H1 (cell line): Measurements from ENCODE around the gene SBF2. TPM values are rescaled to one million over a fixed set of nuclear protein-coding genes. Genes with fewer than 3 reads are reported as not detected.
A peak's percentile ranks its signal among the peaks of the same experiment; 100 is the strongest.

Source experiments
- CTCF ChIA-PET: fragments of 300-600 bp; sonication (Branson Sonifier 250); formaldehyde crosslinking; loops from one replicate; lab custom pipeline; 2021; ENCODE audit not compliant: partially characterized antibody; lab: Charles Lee
- POLR2A ChIA-PET: fragments of 300-600 bp; sonication (Branson Sonifier 250); formaldehyde crosslinking; loops from one replicate; lab custom pipeline; 2021; ENCODE audit warnings: inconsistent platforms; ENCODE audit not compliant: partially characterized antibody; lab: Charles Lee
- DNase-seq, 2 experiments: peaks; one replicate each; pipeline versions ENCODE4 v3.0.0 to v3.0.0-alpha.2; 2010 to 2022; ENCODE audit warnings: low spot score in 2 of 2, low read depth in 1 of 2, mixed read lengths in 1 of 2
- FAIRE-seq: peaks from 2 replicates; lab custom pipeline; 2011; peaks lifted over from hg19 to GRCh38; lab: Jason Lieb, UNC
- H2AFZ ChIP-seq: 2 replicates; pipeline ENCODE4 v1.8.1; 2012; ENCODE audit warnings: low read length, inconsistent platforms
- H2AK5ac ChIP-seq: 2 replicates; pipeline ENCODE4 v1.6.1; 2013; ENCODE audit warnings: low read depth, low read length
- H2BK120ac ChIP-seq: replicated peaks from 2 replicates; pipeline ENCODE3; 2013; ENCODE audit warnings: low read depth, low read length, inconsistent platforms
- H2BK12ac ChIP-seq: 2 replicates; pipeline ENCODE4 v1.6.1; 2013; ENCODE audit warnings: low read depth, low read length
- H2BK15ac ChIP-seq: 2 replicates; pipeline ENCODE4 v1.6.1; 2013; ENCODE audit warnings: low read length
- H2BK20ac ChIP-seq: 2 replicates; pipeline ENCODE4 v1.6.1; 2013; ENCODE audit warnings: low read length
- H2BK5ac ChIP-seq: 2 replicates; pipeline ENCODE4 v1.6.1; 2013; ENCODE audit warnings: low read depth, low read length
- H3K14ac ChIP-seq: 2 replicates; pipeline ENCODE4 v1.6.1; 2013; ENCODE audit warnings: inconsistent platforms; ENCODE audit not compliant: insufficient read length
- H3K18ac ChIP-seq: 2 replicates; pipeline ENCODE4 v1.6.1; 2013; ENCODE audit warnings: low read length; ENCODE audit errors: extremely low read depth
- H3K23ac ChIP-seq: 2 replicates; pipeline ENCODE4 v1.6.1; 2013; ENCODE audit warnings: inconsistent platforms; ENCODE audit not compliant: insufficient read length
- H3K23me2 ChIP-seq: 2 replicates; pipeline ENCODE4 v1.6.1; 2013; ENCODE audit warnings: low read depth, low read length
- H3K27ac ChIP-seq: 2 replicates; pipeline ENCODE4 v1.6.1; 2011; ENCODE audit warnings: low read depth, low read length, inconsistent platforms
- H3K27me3 ChIP-seq, 4 experiments: replicated peaks in 1 of 4; 1 replicate in 1 of 4; 2 replicates in 3 of 4; pipeline versions ENCODE4 v1.6.1 to v1.8.1; 2011 to 2013; ENCODE audit warnings: low read length in 3 of 4, mild to moderate bottlenecking in 3 of 4, inconsistent platforms in 2 of 4, mixed read lengths in 2 of 4, moderate library complexity in 1 of 4; ENCODE audit not compliant: control insufficient read depth in 3 of 4, insufficient read depth in 3 of 4; ENCODE audit errors: extremely low read depth in 1 of 4
- H3K36me3 ChIP-seq, 4 experiments: 2 replicates each; pipeline versions ENCODE4 v1.6.1 to v1.8.1; 2011 to 2013; ENCODE audit warnings: mild to moderate bottlenecking in 4 of 4, low read length in 3 of 4, moderate library complexity in 2 of 4, control low read depth in 1 of 4, inconsistent platforms in 1 of 4; ENCODE audit not compliant: insufficient read depth in 4 of 4, control insufficient read depth in 2 of 4
- H3K4ac ChIP-seq: replicated peaks from 2 replicates; pipeline ENCODE3; 2013; ENCODE audit warnings: low read length, low read depth, mixed read lengths, inconsistent platforms; ENCODE audit not compliant: insufficient read length
- H3K4me1 ChIP-seq, 4 experiments: replicated peaks in 1 of 4; 1 replicate in 1 of 4; 2 replicates in 3 of 4; pipeline versions ENCODE4 v1.6.1 to v1.8.1; 2011 to 2013; ENCODE audit warnings: low read length in 3 of 4, inconsistent platforms in 2 of 4, mixed read lengths in 1 of 4; ENCODE audit not compliant: insufficient read depth in 4 of 4, control insufficient read depth in 3 of 4
- H3K4me2 ChIP-seq, 2 experiments: 2 replicates each; pipeline versions ENCODE4 v1.6.1 to v1.8.1; 2011 to 2013; ENCODE audit warnings: low read depth in 2 of 2, low read length in 2 of 2, control low read depth in 1 of 2, inconsistent platforms in 1 of 2, mild to moderate bottlenecking in 1 of 2; ENCODE audit not compliant: insufficient read depth in 1 of 2
- H3K4me3 ChIP-seq, 4 experiments: fragments of 200-600, 300-600 bp in 1 of 4; sonication (generic), shearing (Covaris generic), sonication (Bioruptor Twin) in 1 of 4; 2 replicates each; pipeline versions ENCODE4 v1.5.1 to v1.8.1; 2011 to 2016; ENCODE audit warnings: low read length in 4 of 4, low read depth in 3 of 4, control low read depth in 2 of 4, inconsistent platforms in 2 of 4, mild to moderate bottlenecking in 2 of 4, mixed read lengths in 1 of 4, moderate library complexity in 1 of 4; ENCODE audit not compliant: insufficient read depth in 2 of 4; ENCODE audit errors: extremely low read depth in 1 of 4
- H3K56ac ChIP-seq: replicated peaks from 2 replicates; pipeline ENCODE3; 2013; ENCODE audit warnings: low read depth, mild to moderate bottlenecking, mixed read lengths, low read length, inconsistent platforms; ENCODE audit not compliant: insufficient read length
- H3K79me1 ChIP-seq: 2 replicates; pipeline ENCODE4 v1.6.1; 2013; ENCODE audit warnings: low read depth, low read length, control low read depth
- H3K79me2 ChIP-seq, 2 experiments: 2 replicates each; pipeline versions ENCODE4 v1.6.1 to v1.8.1; 2012 to 2013; ENCODE audit warnings: low read length in 2 of 2, mild to moderate bottlenecking in 2 of 2, inconsistent platforms in 1 of 2; ENCODE audit not compliant: insufficient read depth in 2 of 2, control insufficient read depth in 1 of 2
- H3K9ac ChIP-seq, 4 experiments: replicated peaks in 1 of 4; 1 replicate in 1 of 4; 2 replicates in 3 of 4; pipeline versions ENCODE4 v1.6.1 to v1.8.1; 2011 to 2013; ENCODE audit warnings: low read depth in 3 of 4, low read length in 3 of 4, control low read depth in 2 of 4, mild to moderate bottlenecking in 2 of 4, moderate library complexity in 2 of 4, inconsistent platforms in 1 of 4; ENCODE audit errors: extremely low read depth in 1 of 4
- H3K9me3 ChIP-seq, 2 experiments: 2 replicates each; pipeline versions ENCODE4 v1.6.1 to v1.8.1; 2012 to 2013; ENCODE audit warnings: mild to moderate bottlenecking in 2 of 2, moderate library complexity in 2 of 2, control low read depth in 1 of 2, inconsistent platforms in 1 of 2, low read depth in 1 of 2, low read length in 1 of 2, mixed read lengths in 1 of 2; ENCODE audit not compliant: insufficient read depth in 2 of 2
- H4K20me1 ChIP-seq, 2 experiments: replicated peaks in 1 of 2; 2 replicates each; pipeline versions ENCODE3 to v1.8.1; 2011 to 2013; ENCODE audit warnings: inconsistent platforms in 2 of 2, low read length in 2 of 2, mild to moderate bottlenecking in 1 of 2; ENCODE audit not compliant: insufficient read depth in 2 of 2, control insufficient read depth in 1 of 2
- H4K5ac ChIP-seq: 2 replicates; pipeline ENCODE4 v1.6.1; 2013; ENCODE audit warnings: low read length, low read depth, mixed read lengths, inconsistent platforms; ENCODE audit not compliant: insufficient read length
- H4K8ac ChIP-seq: 2 replicates; pipeline ENCODE4 v1.8.0; 2013; ENCODE audit warnings: mild to moderate bottlenecking, moderate library complexity, low read length, inconsistent platforms; ENCODE audit not compliant: insufficient read depth; ENCODE audit errors: extremely low read depth
- H4K91ac ChIP-seq: replicated peaks from 2 replicates; pipeline ENCODE3; 2013; ENCODE audit warnings: low read length, mixed read lengths, inconsistent platforms; ENCODE audit not compliant: insufficient read length
- BACH1 ChIP-seq: IDR thresholded peaks from 2 replicates; pipeline ENCODE4 v1.6.1; 2012; ENCODE audit warnings: low read length, improper control_type of control experiment
- BRCA1 ChIP-seq: IDR thresholded peaks from 2 replicates; pipeline ENCODE4 v1.6.1; 2012; ENCODE audit warnings: low read depth, low read length, improper control_type of control experiment
- CBX5 ChIP-seq: fragments of 300-800, 300-1000 bp; sonication (generic); IDR thresholded peaks from 2 replicates; pipeline ENCODE4 v1.7.1; 2016; ENCODE audit warnings: antibody characterized with exemption, low read length, low read depth
- CBX8 ChIP-seq: fragments of 300-800, 300-1000 bp; sonication (generic); IDR thresholded peaks from 2 replicates; pipeline ENCODE4 v1.7.1; 2016; ENCODE audit warnings: low read depth, low read length, borderline replicate concordance
- CHD2 ChIP-seq: IDR thresholded peaks from 2 replicates; pipeline ENCODE4 v1.6.1; 2012; ENCODE audit warnings: low read length, improper control_type of control experiment
- CTBP2 ChIP-seq: IDR thresholded peaks from 2 replicates; pipeline ENCODE4 v1.7.0; 2011; ENCODE audit warnings: borderline replicate concordance, mild to moderate bottlenecking, moderate library complexity, mixed read lengths, low read length; ENCODE audit not compliant: insufficient read depth, insufficient read length
- MAFK ChIP-seq: IDR thresholded peaks from 2 replicates; pipeline ENCODE4 v1.6.1; 2012; ENCODE audit warnings: low read depth, mild to moderate bottlenecking, improper control_type of control experiment, low read length
- NRF1 ChIP-seq: IDR thresholded peaks from 2 replicates; pipeline ENCODE4 v1.6.1; 2011; ENCODE audit warnings: mild to moderate bottlenecking, low read depth, low read length, improper control_type of control experiment
- POLR2A ChIP-seq, 2 experiments: IDR thresholded peaks; 1 replicate in 1 of 2; 2 replicates in 1 of 2; pipeline ENCODE4 v1.6.1; 2011; ENCODE audit warnings: low read depth in 2 of 2, low read length in 2 of 2, mild to moderate bottlenecking in 2 of 2; ENCODE audit errors: control extremely low read depth in 1 of 2
- RAD21 ChIP-seq, 2 experiments: IDR thresholded peaks in 1 of 2; conservative IDR thresholded peaks in 1 of 2; 2 replicates each; pipeline ENCODE4 v1.6.1; 2011; ENCODE audit warnings: low read depth in 2 of 2, low read length in 2 of 2, improper control_type of control experiment in 1 of 2, inconsistent platforms in 1 of 2, mild to moderate bottlenecking in 1 of 2, moderate library complexity in 1 of 2
- SIX5 ChIP-seq: IDR thresholded peaks from 2 replicates; pipeline ENCODE4 v1.6.1; 2011; ENCODE audit warnings: mild to moderate bottlenecking, low read depth, low read length
- SRF ChIP-seq: IDR thresholded peaks from 2 replicates; pipeline ENCODE4 v1.6.1; 2011; ENCODE audit warnings: mild to moderate bottlenecking, low read depth, low read length, moderate library complexity
- SUZ12 ChIP-seq: fragments of 200-600 bp; sonication (generic); IDR thresholded peaks from 2 replicates; pipeline ENCODE4 v1.6.1; 2012; ENCODE audit warnings: mild to moderate bottlenecking, inconsistent platforms, low read length, moderate library complexity, mixed read lengths
- TAF1 ChIP-seq: IDR thresholded peaks from 2 replicates; pipeline ENCODE4 v1.6.1; 2011; ENCODE audit warnings: mild to moderate bottlenecking, low read depth, low read length
- TEAD4 ChIP-seq: IDR thresholded peaks from 2 replicates; pipeline ENCODE4 v1.6.1; 2012; ENCODE audit warnings: low read depth, low read length, inconsistent platforms, mixed read lengths
- WGBS, 2 experiments: shearing (Covaris generic) in 1 of 2; methylation state at CpG; one replicate each; pipeline versions ENCODE4 v1.1.6 to v1.1.7; 2013 to 2015; ENCODE audit warnings: low lambda C conversion rate in 2 of 2, mixed read lengths in 2 of 2, inconsistent platforms in 1 of 2, low coverage in 1 of 2, missing lambda C conversion rate in 1 of 2; ENCODE audit not compliant: insufficient replicate concordance in 2 of 2, insufficient coverage in 1 of 2, insufficient read length in 1 of 2; ENCODE audit errors: extremely low coverage in 1 of 2, missing lambda C conversion rate in 1 of 2; 5-methylcytosine and 5-hydroxymethylcytosine counted together
- polyA plus RNA-seq, 7 experiments: library from polyadenylated mRNA; depleted of rRNA in 3 of 7; stranded (reverse) in 5 of 7; unstranded in 2 of 7; fragments of >200 nt in 5 of 7; fragments of 200-250 nt in 2 of 7; gene quantifications; 1 replicate in 5 of 7; 2 replicates in 1 of 7; 4 replicates in 1 of 7; pipeline versions ENCODE4 v1.2.1 to v1.2.3, GENCODE V29; 2011 to 2013; ENCODE audit warnings: missing spikeins in 2 of 7, mixed read lengths in 2 of 7
- total RNA-seq: library from RNA; stranded (reverse); fragmentation: NEBNext Ultra II Directional; extraction: Animal tissue kit (Norgen Biotek cat#: 25700); gene quantifications from 2 replicates; pipeline ENCODE4 v1.2.1, GENCODE V29; 2021

The SBF2 gene
- total and polyA plus RNA-seq, 2 of the 8 experiments (the other 6 are each of a cell fraction or from before 2014, with no cell fraction given): 36.7 to 50.5 TPM

DNA sequence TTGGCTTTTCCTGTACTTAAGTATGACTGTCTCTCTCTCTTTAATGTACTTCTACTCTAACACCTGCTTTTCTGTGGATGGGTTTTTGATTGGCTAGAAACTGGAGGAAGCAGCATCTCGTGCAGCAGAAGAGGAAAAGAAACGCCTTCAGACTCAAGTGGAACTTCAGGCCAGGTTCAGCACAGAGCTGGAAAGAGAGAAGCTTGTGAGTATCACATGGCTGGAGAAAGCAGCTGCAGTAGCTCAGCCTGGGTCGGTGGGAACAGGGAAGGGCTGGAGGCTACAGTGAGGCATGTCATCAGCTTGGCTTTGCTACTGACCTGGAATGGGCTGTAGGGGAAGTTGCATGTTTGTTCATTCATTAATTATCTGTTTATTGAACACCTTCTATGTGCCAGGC is 555.9 kb downstream of the SBF2 start:
- Histone ChIP-seq H2AK5ac (no peak overlapping the region), H2AFZ (no peak overlapping the region), H2BK120ac (no peak overlapping the region), H3K36me3 (peaks cover 11 to 59% (median 34%) of the 10 kb centered on the region in 4 experiments), H3K4me1 (no peaks in the 10 kb centered on the region), H4K8ac (no peak overlapping the region), H3K56ac (no peak overlapping the region), H2BK15ac (no peak overlapping the region), H3K9ac (no peak overlapping the region), H2BK20ac (no peak overlapping the region), H3K23ac (no peak overlapping the region), H4K20me1 (no peaks in the 10 kb centered on the region), H3K27me3 (no peaks in the 10 kb centered on the region), H3K79me2 (no peaks in the 10 kb centered on the region), H3K79me1 (0 out of 2 replicates have a peak, but pooled peaks cover 2% of the 10 kb centered on the region), H3K4me2 (no peak overlapping the region), H3K4me3 (no peak overlapping the region), H2BK5ac (no peak overlapping the region), H4K91ac (no peak overlapping the region), H3K4ac (no peak overlapping the region), H3K18ac (no peak overlapping the region), H3K23me2 (no peaks in the 10 kb centered on the region), H3K9me3 (no peaks in the 10 kb centered on the region), H3K27ac (peak overlapping the region; percentile 26; the same call in 1 of the 2 replicates), H2BK12ac (no peak overlapping the region), H4K5ac (no peak overlapping the region), H3K14ac (no peak overlapping the region)
- WGBS, 2 experiments: 73% methylated on average over 3 of the region's 3 CpGs; no CpG with 5 or more reads in 1 of the 2 experiments
- DNase-seq (no peak), FAIRE-seq (no peak)
- ChIA-PET CTCF (interaction anchor here (2.7 kb wide), 1 partner anchor 10 kb away, joined by 23 read pairs; no protein-coding TSS in a partner anchor), POLR2A (interaction anchor here (2.3 kb wide), 1 partner anchor 10 kb away, joined by 12 read pairs; no protein-coding TSS in a partner anchor)
- TF ChIP-seq SRF: no peak
- TF ChIP-seq CTBP2: no peak
- no peak for TF ChIP-seq NRF1
- TF ChIP-seq CBX5: no peak
- TF ChIP-seq POLR2A (IDR thresholded peaks at IDR 0.05; ENCODE audit: control extremely low read depth in 1 of 2, low read depth in 2 of 2, low read length in 2 of 2): no peak
- TF ChIP-seq MAFK: no peak
- TF ChIP-seq TEAD4: no peak
- no peak for TF ChIP-seq SIX5
- TF ChIP-seq RAD21 (IDR thresholded peaks at IDR 0.05 in 1 of 2, conservative IDR thresholded peaks at IDR 0.05 in 1 of 2; ENCODE audit: low read depth in 2 of 2, low read length in 2 of 2): no peak
- TF ChIP-seq BACH1: no peak
- TF ChIP-seq CHD2: no peak
- no peak for TF ChIP-seq BRCA1
- TF ChIP-seq CBX8: no peak
- TF ChIP-seq TAF1: no peak
- no peak for TF ChIP-seq SUZ12
